Measurements from ENCODE around the gene CCDC175. TPM values are rescaled to one million over a fixed set of nuclear protein-coding genes. Genes with fewer than 3 reads are reported as not detected.

CCDC175 gene
- polyA plus RNA-seq, 2 of the 4 experiments (the other 2 are of a cell fraction): not detected

DNA sequence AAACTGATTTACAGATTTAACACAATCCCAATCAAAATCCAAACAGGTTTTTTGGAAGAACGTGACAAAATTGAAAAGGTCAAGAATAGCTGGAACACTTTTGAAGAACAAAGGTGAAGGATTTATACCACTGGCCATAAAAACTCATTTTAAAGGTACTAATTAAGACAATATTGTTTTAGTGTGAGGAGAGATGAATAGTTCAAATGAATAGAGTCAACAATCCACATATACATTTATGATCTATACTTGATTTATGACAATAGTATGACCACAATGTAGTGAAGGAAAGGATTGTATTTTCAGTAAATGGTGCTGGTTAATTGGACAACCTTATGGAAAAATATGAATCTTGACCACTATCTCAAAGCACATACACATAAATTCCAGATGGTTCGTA is 29.3 kb downstream of the CCDC175 start:
- 10% methylated on average over 2 of the region's 2 CpGs for WGBS (ENCODE audit: missing lambda C conversion rate)
- no peak for ATAC-seq

DNA sequence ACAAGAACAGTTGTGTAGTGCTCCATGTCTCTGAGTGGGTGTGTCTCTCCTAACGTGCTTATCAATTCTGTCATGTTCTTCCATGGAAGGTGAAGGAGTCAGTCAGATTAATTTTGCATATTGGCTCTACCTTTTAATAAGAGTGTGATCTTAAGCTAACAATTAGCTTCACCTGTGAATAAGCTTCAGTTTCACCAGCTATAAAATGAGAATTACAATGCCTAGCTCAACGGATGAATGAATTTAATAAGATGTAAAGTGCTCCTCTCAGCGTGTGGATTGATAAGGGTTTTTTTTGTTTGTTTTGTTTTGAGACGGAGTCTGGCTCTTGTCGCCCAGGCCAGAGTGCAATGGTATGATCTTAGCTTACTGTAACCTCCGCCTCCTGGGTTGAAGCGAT is 32.7 kb downstream of the CCDC175 start:
- ATAC-seq: no peak
- Histone ChIP-seq H3K4me2 (no peak overlapping the region), H3K27ac (no peak overlapping the region), H3K4me1 (no peaks in the 10 kb centered on the region), H3K9me3 (no peaks in the 10 kb centered on the region), H3K4me3 (no peak overlapping the region)
- ChIA-PET CTCF (interaction anchor here (0.9 to 2.1 kb wide), 3 partner anchors 30 to 516 kb away, joined by 3 to 9 read pairs (median 3); partner anchors contain the start of gene CCDC175), POLR2A (interaction anchor here (1.1 kb wide), 1 partner anchor 60 kb away, joined by 3 read pairs; the partner anchor contains the start of genes JKAMP and L3HYPDH)
- DNase-seq (ENCODE audit: low read depth in 1 of 2, low spot score in 1 of 2): no peak
- 64% methylated on average over 7 of the region's 7 CpGs for WGBS (ENCODE audit: missing lambda C conversion rate)
- TF ChIP-seq CEBPB (IDR thresholded peaks at IDR 0.05) (no peak), KDM1A (IDR thresholded peaks at IDR 0.05; ENCODE audit: low read depth) (no peak), HOXA7 (CRISPR knock-in tag; IDR thresholded peaks at IDR 0.05) (no peak), HOXB13 (CRISPR knock-in tag; IDR thresholded peaks at IDR 0.05; ENCODE audit: low read depth) (no peak), NFE2L2 (conservative IDR thresholded peaks at IDR 0.05; ENCODE audit: low read length) (no peak), NPAS2 (CRISPR knock-in tag; IDR thresholded peaks at IDR 0.05; ENCODE audit: borderline replicate concordance) (no peak), NR3C1 (IDR thresholded peaks at IDR 0.05) (no peak), JUN (IDR thresholded peaks at IDR 0.05) (no peak), CBX8 (IDR thresholded peaks at IDR 0.05) (no peak)
- TF ChIP-seq, protein P1, sequence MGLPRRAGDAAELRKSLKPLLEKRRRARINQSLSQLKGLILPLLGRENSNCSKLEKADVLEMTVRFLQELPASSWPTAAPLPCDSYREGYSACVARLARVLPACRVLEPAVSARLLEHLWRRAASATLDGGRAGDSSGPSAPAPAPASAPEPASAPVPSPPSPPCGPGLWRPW (IDR thresholded peaks at IDR 0.05): no peak
- TF ChIP-seq, protein P2, sequence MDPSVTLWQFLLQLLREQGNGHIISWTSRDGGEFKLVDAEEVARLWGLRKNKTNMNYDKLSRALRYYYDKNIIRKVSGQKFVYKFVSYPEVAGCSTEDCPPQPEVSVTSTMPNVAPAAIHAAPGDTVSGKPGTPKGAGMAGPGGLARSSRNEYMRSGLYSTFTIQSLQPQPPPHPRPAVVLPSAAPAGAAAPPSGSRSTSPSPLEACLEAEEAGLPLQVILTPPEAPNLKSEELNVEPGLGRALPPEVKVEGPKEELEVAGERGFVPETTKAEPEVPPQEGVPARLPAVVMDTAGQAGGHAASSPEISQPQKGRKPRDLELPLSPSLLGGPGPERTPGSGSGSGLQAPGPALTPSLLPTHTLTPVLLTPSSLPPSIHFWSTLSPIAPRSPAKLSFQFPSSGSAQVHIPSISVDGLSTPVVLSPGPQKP (IDR thresholded peaks at IDR 0.05; ENCODE audit: low read depth, low read length): no peak
- TF ChIP-seq, protein P3, sequence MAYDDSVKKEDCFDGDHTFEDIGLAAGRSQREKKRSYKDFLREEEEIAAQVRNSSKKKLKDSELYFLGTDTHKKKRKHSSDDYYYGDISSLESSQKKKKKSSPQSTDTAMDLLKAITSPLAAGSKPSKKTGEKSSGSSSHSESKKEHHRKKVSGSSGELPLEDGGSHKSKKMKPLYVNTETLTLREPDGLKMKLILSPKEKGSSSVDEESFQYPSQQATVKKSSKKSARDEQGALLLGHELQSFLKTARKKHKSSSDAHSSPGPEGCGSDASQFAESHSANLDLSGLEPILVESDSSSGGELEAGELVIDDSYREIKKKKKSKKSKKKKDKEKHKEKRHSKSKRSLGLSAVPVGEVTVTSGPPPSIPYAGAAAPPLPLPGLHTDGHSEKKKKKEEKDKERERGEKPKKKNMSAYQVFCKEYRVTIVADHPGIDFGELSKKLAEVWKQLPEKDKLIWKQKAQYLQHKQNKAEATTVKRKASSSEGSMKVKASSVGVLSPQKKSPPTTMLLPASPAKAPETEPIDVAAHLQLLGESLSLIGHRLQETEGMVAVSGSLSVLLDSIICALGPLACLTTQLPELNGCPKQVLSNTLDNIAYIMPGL (CRISPR knock-in tag; IDR thresholded peaks at IDR 0.05; ENCODE audit: borderline replicate concordance): no peak
- TF ChIP-seq, protein P4, sequence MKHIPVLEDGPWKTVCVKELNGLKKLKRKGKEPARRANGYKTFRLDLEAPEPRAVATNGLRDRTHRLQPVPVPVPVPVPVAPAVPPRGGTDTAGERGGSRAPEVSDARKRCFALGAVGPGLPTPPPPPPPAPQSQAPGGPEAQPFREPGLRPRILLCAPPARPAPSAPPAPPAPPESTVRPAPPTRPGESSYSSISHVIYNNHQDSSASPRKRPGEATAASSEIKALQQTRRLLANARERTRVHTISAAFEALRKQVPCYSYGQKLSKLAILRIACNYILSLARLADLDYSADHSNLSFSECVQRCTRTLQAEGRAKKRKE (CRISPR knock-in tag; IDR thresholded peaks at IDR 0.05; ENCODE audit: low read depth): no peak
- no peak for FAIRE-seq

More for the DNA sequence above, 29.3 kb downstream of the CCDC175 start:
- H3K4me3 ChIP-seq: no peak overlapping the region
- 0 out of 3 replicates have a peak, but pooled peaks cover 3% of the 10 kb centered on the region for H3K9me3 ChIP-seq
- no peak overlapping the region for H3K27ac ChIP-seq
- H3K4me2 ChIP-seq: no peak overlapping the region
- POLR2A ChIA-PET: no interaction called here
- no peaks in the 10 kb centered on the region for H3K4me1 ChIP-seq
- no peak for FAIRE-seq
- TF ChIP-seq KDM5A (IDR thresholded peaks at IDR 0.05): no peak
- no peak for TF ChIP-seq EP300 (IDR thresholded peaks at IDR 0.05)
- TF ChIP-seq ZSCAN20 (CRISPR knock-in tag; IDR thresholded peaks at IDR 0.05): no peak
- TF ChIP-seq POLR2A (IDR thresholded peaks at IDR 0.05; ENCODE audit: low read length): no peak
- TF ChIP-seq KDM1A (IDR thresholded peaks at IDR 0.05; ENCODE audit: low read depth): no peak
- TF ChIP-seq HOXB13 (CRISPR knock-in tag; IDR thresholded peaks at IDR 0.05; ENCODE audit: low read depth): no peak
- no peak for TF ChIP-seq HOXB5 (CRISPR knock-in tag; IDR thresholded peaks at IDR 0.05)
- no peak for DNase-seq (ENCODE audit: low read depth in 1 of 2, low spot score in 1 of 2)
- CTCF ChIA-PET: interaction anchor here (1.4 to 2.5 kb wide), 2 partner anchors 30 to 40 kb away, joined by 4 to 9 read pairs; partner anchors contain the start of gene CCDC175

DNA sequence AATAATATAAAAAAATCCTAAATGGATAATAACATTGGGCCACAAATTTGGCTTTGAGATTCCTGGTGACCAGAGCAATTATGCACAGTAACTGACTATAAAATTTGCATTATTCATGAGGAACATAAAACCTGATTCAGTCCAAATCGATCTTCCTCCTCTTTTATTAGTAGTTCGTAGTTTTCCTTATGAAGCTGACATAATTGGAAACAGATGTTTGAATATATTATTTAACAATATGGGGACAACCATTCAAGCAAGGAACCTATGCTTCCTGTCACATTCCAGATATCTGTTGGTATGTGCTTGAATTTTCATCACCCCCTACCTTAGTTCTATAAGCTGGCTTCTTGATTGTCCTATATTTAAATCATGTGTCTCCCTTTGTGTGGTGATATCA is 34.9 kb downstream of the CCDC175 start:
- no peaks in the 10 kb centered on the region for H3K4me1 ChIP-seq
- DNase-seq (ENCODE audit: low read depth in 1 of 2, low spot score in 1 of 2) (no peak), ATAC-seq (no peak), FAIRE-seq (no peak)
- H3K9me3 ChIP-seq: no peaks in the 10 kb centered on the region
- POLR2A ChIA-PET: no interaction called here
- H3K27ac ChIP-seq: no peak overlapping the region
- no peak overlapping the region for H3K4me2 ChIP-seq
- no peak overlapping the region for H3K4me3 ChIP-seq
- CTCF ChIA-PET: interaction anchor here (1.0 kb wide), 1 partner anchor 34 kb away, joined by 3 read pairs; no protein-coding TSS in a partner anchor
- 20% methylated on average over 2 of the region's 2 CpGs for WGBS (ENCODE audit: missing lambda C conversion rate)
- no peak for TF ChIP-seq JUN (IDR thresholded peaks at IDR 0.05)
- TF ChIP-seq CHD4 (IDR thresholded peaks at IDR 0.05; ENCODE audit: borderline replicate concordance): no peak
- TF ChIP-seq MAFK (IDR thresholded peaks at IDR 0.05; ENCODE audit: partially characterized antibody): no peak
- no peak for TF ChIP-seq ZFP36 (IDR thresholded peaks at IDR 0.05; ENCODE audit: borderline replicate concordance, partially characterized antibody)
- TF ChIP-seq, protein P5, sequence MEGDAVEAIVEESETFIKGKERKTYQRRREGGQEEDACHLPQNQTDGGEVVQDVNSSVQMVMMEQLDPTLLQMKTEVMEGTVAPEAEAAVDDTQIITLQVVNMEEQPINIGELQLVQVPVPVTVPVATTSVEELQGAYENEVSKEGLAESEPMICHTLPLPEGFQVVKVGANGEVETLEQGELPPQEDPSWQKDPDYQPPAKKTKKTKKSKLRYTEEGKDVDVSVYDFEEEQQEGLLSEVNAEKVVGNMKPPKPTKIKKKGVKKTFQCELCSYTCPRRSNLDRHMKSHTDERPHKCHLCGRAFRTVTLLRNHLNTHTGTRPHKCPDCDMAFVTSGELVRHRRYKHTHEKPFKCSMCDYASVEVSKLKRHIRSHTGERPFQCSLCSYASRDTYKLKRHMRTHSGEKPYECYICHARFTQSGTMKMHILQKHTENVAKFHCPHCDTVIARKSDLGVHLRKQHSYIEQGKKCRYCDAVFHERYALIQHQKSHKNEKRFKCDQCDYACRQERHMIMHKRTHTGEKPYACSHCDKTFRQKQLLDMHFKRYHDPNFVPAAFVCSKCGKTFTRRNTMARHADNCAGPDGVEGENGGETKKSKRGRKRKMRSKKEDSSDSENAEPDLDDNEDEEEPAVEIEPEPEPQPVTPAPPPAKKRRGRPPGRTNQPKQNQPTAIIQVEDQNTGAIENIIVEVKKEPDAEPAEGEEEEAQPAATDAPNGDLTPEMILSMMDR (IDR thresholded peaks at IDR 0.05): no peak
- no peak for TF ChIP-seq KDM1A (IDR thresholded peaks at IDR 0.05; ENCODE audit: low read depth)
- no peak for TF ChIP-seq FOXS1 (CRISPR knock-in tag; IDR thresholded peaks at IDR 0.05)
- no peak for TF ChIP-seq GATA3 (IDR thresholded peaks at IDR 0.05; ENCODE audit: borderline replicate concordance)
- TF ChIP-seq CEBPB (IDR thresholded peaks at IDR 0.05): no peak
- TF ChIP-seq CBX2 (IDR thresholded peaks at IDR 0.05; ENCODE audit: borderline replicate concordance, low read depth): no peak
- no peak for TF ChIP-seq FOSL2 (IDR thresholded peaks at IDR 0.05)
- TF ChIP-seq FOSL2 (CRISPR knock-in tag; IDR thresholded peaks at IDR 0.05): no peak
- no peak for TF ChIP-seq EHMT2 (IDR thresholded peaks at IDR 0.05; ENCODE audit: low read depth)
- TF ChIP-seq HOXA7 (CRISPR knock-in tag; IDR thresholded peaks at IDR 0.05): no peak
- no peak for TF ChIP-seq ZNF302 (CRISPR knock-in tag; IDR thresholded peaks at IDR 0.05)
- TF ChIP-seq RAD21 (conservative IDR thresholded peaks at IDR 0.05 in 1 of 2, IDR thresholded peaks at IDR 0.05 in 1 of 2): no peak
- TF ChIP-seq POLR2A (IDR thresholded peaks at IDR 0.05; ENCODE audit: low read length): no peak
